ENCODE measurements around the gene TNRC6C. TPM values are rescaled to one million over a fixed set of nuclear protein-coding genes. Genes with fewer than 3 reads are reported as not detected.

Gene TNRC6C
- total RNA-seq, 4 donors from 2014 or later = 4.8 to 14.5 (median 11.6) TPM

GRCh38 chr17:78001182-78001581 lies 42.7 kb downstream of the TNRC6C start:
- Histone ChIP-seq H3K9me3 (no peaks in the 10 kb centered on the region), H3K4me1 (peaks cover 7% of the 10 kb centered on the region), H3K27me3 (no peaks in the 10 kb centered on the region), H3K36me3 (peaks cover 4% of the 10 kb centered on the region), H3K4me3 (no peak overlapping the region), H3K27ac (no peak overlapping the region)
- no peak for DNase-seq (ENCODE audit: low spot score in 2 of 2)
- TF ChIP-seq POLR2A (IDR thresholded peaks at IDR 0.05) = no peak
- TF ChIP-seq POLR2AphosphoS5 (IDR thresholded peaks at IDR 0.05) = no peak
- WGBS = 69% methylated on average over 3 of the region's 3 CpGs

GRCh38 chr17:78001612-78002011 lies 43.1 kb downstream of the TNRC6C start:
- Histone ChIP-seq H3K27me3 (no peaks in the 10 kb centered on the region), H3K4me1 (peaks cover 7% of the 10 kb centered on the region), H3K9me3 (no peaks in the 10 kb centered on the region), H3K27ac (no peak overlapping the region), H3K36me3 (peaks cover 4% of the 10 kb centered on the region), H3K4me3 (no peak overlapping the region)
- 75% methylated on average over 3 of the region's 3 CpGs for WGBS
- no peak for TF ChIP-seq POLR2AphosphoS5 (IDR thresholded peaks at IDR 0.05)
- no peak for TF ChIP-seq CTCF (IDR thresholded peaks at IDR 0.05)
- no peak for TF ChIP-seq POLR2A (IDR thresholded peaks at IDR 0.05)
- no peak for TF ChIP-seq EP300 (IDR thresholded peaks at IDR 0.05)
- no peak for DNase-seq (ENCODE audit: low spot score in 2 of 2)

- TF ChIP-seq EP300 (IDR thresholded peaks at IDR 0.05) (no peak), POLR2A (IDR thresholded peaks at IDR 0.05) (no peak), POLR2AphosphoS5 (IDR thresholded peaks at IDR 0.05) (no peak), CTCF (IDR thresholded peaks at IDR 0.05) (no peak)
- H3K27ac ChIP-seq = no peak overlapping the region
- no peak overlapping the region for H3K4me3 ChIP-seq
- H3K9me3 ChIP-seq = no peaks in the 10 kb centered on the region
- peaks cover 8% of the 10 kb centered on the region for H3K36me3 ChIP-seq
- H3K4me1 ChIP-seq = peaks cover 7% of the 10 kb centered on the region
- DNase-seq (ENCODE audit: low spot score in 2 of 2) = no peak
- H3K27me3 ChIP-seq = no peaks in the 10 kb centered on the region
- 91% methylated on average over 4 of the region's 4 CpGs for WGBS
Observed at GRCh38 chr17:78002166-78002565, 43.7 kb downstream of the TNRC6C start.

DNA sequence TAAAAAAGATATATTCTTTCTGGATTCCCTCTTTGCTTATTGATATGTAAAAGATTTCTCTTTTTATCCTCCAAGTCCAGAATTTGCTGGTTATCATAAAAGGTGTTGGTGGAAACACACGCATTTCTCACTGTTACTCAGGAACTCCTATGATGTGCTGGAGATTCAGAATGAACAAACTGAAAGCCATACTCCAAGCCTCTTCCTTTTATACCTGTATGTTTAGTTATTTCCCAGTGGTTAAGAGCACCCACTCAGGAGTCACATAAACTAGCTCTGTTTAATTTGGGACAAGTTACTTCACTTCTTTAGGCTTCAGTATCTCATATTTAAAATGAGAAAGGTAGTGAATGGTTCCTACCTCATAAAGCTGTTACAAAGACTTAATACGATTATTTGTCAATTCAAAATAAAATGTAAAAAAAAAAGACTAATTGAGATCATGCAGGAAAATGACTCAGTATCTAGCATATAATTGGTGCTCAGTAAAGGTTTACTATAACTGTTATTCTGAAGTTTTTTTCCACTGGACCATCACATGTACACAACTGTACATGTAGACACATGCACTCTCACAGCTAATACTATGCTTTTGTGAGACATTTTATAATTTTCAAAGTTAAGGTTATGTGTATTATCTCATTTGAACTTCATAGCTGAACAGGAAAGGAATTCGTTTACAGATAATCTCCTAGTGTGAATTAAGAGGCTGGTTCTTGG lies 47.1 kb downstream of the TNRC6C start:
- Histone ChIP-seq H3K9me3 (no peaks in the 10 kb centered on the region), H3K4me1 (peaks cover 5% of the 10 kb centered on the region), H3K36me3 (peaks cover 12% of the 10 kb centered on the region), H3K27me3 (no peaks in the 10 kb centered on the region), H3K4me3 (no peak overlapping the region), H3K27ac (no peak overlapping the region)
- no peak for DNase-seq (ENCODE audit: low spot score in 2 of 2)
- WGBS = 95% methylated on average over 3 of the region's 3 CpGs
- TF ChIP-seq EP300 (IDR thresholded peaks at IDR 0.05) (no peak), POLR2AphosphoS5 (IDR thresholded peaks at IDR 0.05) (no peak), CTCF (IDR thresholded peaks at IDR 0.05) (no peak), POLR2A (IDR thresholded peaks at IDR 0.05) (no peak)

GRCh38 chr17:78006338-78006737 lies 47.8 kb downstream of the TNRC6C start:
- H3K4me1 ChIP-seq = no peaks in the 10 kb centered on the region
- no peak overlapping the region for H3K27ac ChIP-seq
- DNase-seq (ENCODE audit: low spot score in 2 of 2) = no peak
- H3K9me3 ChIP-seq = no peaks in the 10 kb centered on the region
- H3K27me3 ChIP-seq = no peaks in the 10 kb centered on the region
- H3K36me3 ChIP-seq = peaks cover 12% of the 10 kb centered on the region
- TF ChIP-seq POLR2A (IDR thresholded peaks at IDR 0.05) = no peak
- no peak overlapping the region for H3K4me3 ChIP-seq

- 90% methylated on average over 2 of the region's 2 CpGs for WGBS
- TF ChIP-seq CTCF (IDR thresholded peaks at IDR 0.05) (no peak), POLR2AphosphoS5 (IDR thresholded peaks at IDR 0.05) (no peak), POLR2A (IDR thresholded peaks at IDR 0.05) (no peak), EP300 (IDR thresholded peaks at IDR 0.05) (no peak)
Observed at GRCh38 chr17:78007647-78008046, 49.1 kb downstream of the TNRC6C start.

More at GRCh38 chr17:78007647-78008046, 49.1 kb downstream of the TNRC6C start:
- no peak for DNase-seq (ENCODE audit: low spot score in 2 of 2)
- Histone ChIP-seq H3K9me3 (no peaks in the 10 kb centered on the region), H3K4me3 (no peak overlapping the region), H3K4me1 (no peaks in the 10 kb centered on the region), H3K36me3 (peaks cover 12% of the 10 kb centered on the region), H3K27me3 (no peaks in the 10 kb centered on the region), H3K27ac (no peak overlapping the region)

All from suprapubic skin (tissue), 4 donors.